ENCODE measurements around the gene RBFOX2.

DNA sequence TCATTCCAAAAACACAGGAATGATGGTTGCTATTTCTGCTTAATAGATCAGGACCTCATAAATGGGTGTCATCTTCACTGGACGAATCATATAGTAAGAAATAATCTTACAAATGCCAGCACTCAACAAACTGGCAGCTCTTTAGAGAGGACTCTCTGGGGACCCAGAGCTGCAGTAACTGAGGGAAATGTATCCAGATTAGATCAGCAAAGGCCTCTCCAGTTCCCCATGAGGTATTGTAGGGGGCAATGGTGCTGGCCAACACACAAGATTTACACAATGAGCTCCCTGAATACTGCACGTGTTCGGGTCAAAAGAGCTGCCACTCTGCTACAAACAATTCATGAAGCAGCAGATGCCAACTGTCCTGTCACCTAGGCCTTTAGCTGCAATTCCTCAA, 110.2 kb downstream of the RBFOX2 start:
- TF ChIP-seq, protein P1, sequence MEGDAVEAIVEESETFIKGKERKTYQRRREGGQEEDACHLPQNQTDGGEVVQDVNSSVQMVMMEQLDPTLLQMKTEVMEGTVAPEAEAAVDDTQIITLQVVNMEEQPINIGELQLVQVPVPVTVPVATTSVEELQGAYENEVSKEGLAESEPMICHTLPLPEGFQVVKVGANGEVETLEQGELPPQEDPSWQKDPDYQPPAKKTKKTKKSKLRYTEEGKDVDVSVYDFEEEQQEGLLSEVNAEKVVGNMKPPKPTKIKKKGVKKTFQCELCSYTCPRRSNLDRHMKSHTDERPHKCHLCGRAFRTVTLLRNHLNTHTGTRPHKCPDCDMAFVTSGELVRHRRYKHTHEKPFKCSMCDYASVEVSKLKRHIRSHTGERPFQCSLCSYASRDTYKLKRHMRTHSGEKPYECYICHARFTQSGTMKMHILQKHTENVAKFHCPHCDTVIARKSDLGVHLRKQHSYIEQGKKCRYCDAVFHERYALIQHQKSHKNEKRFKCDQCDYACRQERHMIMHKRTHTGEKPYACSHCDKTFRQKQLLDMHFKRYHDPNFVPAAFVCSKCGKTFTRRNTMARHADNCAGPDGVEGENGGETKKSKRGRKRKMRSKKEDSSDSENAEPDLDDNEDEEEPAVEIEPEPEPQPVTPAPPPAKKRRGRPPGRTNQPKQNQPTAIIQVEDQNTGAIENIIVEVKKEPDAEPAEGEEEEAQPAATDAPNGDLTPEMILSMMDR (IDR thresholded peaks at IDR 0.05), result no peak
- no peak for TF ChIP-seq POLR2A (IDR thresholded peaks at IDR 0.05)

All from adrenal gland (tissue), 5 donors.